ENCODE results near the gene PTRH1. TPM values are rescaled to one million over a fixed set of nuclear protein-coding genes. Genes with fewer than 3 reads are reported as not detected.

PTRH1 gene
- total RNA-seq, 1 experiment from 2014 or later: 16.9 TPM

DNA sequence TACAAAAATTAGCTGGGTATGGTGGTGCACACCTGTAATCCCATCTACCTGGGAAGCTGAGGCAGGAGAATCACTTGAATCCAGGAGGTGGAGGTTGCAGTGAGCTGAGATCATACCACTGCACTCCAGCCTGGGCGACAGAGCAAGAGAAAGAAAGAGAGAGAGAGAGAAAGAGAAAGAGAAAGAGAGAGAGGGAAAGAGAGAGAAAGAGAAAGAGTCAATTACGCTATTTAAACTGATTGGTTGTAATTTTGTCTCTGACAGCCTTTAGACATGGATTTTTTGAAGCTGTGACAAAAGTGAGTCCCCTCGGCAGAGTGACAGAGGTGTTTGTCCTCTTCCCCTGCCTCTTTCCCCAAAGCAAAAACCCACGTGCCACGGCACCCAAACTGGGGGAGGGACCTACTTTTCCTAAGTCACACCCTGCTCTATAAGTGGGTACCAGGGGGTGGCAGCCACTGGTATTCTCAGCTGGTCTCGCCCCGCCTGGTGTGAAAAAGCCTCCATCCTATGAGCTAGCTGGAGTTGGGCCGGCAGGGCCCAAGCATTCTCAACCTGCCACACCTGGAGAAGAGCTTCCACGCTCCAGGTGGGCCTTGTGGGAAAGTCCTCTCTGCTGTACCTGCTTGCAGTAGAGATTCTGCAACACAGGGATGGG, 12.0 kb downstream of the PTRH1 start:
- POLR2A ChIA-PET: interaction anchor here (1.0 kb wide), 1 partner anchor 124 kb away, joined by 3 read pairs; no protein-coding TSS in a partner anchor
- Mint-ChIP-seq H3K27ac (no peak overlapping the region), H3K4me1 (peaks cover 13% of the 10 kb centered on the region), H3K36me3 (no peaks in the 10 kb centered on the region), H3K9me3 (peaks cover under 1% of the 10 kb centered on the region), H3K27me3 (ENCODE audit: low read depth) (peaks cover 4% of the 10 kb centered on the region; the same call in 1 of the 2 replicates), H3K4me3 (no peak overlapping the region)
- CTCF ChIA-PET: interaction anchor here (0.6 to 5.8 kb wide), 8 partner anchors 11 to 218 kb away, joined by 3 to 56 read pairs (median 4); partner anchors contain the start of gene TOR2A
- ATAC-seq (no peak), DNase-seq (ENCODE audit: low spot score) (no peak)
- TF ChIP-seq, protein P1, sequence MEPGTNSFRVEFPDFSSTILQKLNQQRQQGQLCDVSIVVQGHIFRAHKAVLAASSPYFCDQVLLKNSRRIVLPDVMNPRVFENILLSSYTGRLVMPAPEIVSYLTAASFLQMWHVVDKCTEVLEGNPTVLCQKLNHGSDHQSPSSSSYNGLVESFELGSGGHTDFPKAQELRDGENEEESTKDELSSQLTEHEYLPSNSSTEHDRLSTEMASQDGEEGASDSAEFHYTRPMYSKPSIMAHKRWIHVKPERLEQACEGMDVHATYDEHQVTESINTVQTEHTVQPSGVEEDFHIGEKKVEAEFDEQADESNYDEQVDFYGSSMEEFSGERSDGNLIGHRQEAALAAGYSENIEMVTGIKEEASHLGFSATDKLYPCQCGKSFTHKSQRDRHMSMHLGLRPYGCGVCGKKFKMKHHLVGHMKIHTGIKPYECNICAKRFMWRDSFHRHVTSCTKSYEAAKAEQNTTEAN (CRISPR knock-in tag; IDR thresholded peaks at IDR 0.05): no peak
- TF ChIP-seq AFF4 (CRISPR knock-in tag; IDR thresholded peaks at IDR 0.05; ENCODE audit: borderline replicate concordance) (no peak), FOXK1 (CRISPR knock-in tag; IDR thresholded peaks at IDR 0.05) (no peak), NFE2L1 (CRISPR knock-in tag; IDR thresholded peaks at IDR 0.05) (no peak), OVOL2 (CRISPR knock-in tag; IDR thresholded peaks at IDR 0.05; ENCODE audit: borderline replicate concordance) (no peak), E2F4 (CRISPR knock-in tag; IDR thresholded peaks at IDR 0.05; ENCODE audit: borderline replicate concordance, low read depth) (no peak), CDX4 (CRISPR knock-in tag; IDR thresholded peaks at IDR 0.05; ENCODE audit: borderline replicate concordance) (no peak), SP1 (CRISPR knock-in tag; conservative IDR thresholded peaks at IDR 0.05) (no peak), GABPB1 (CRISPR knock-in tag; IDR thresholded peaks at IDR 0.05) (no peak), SMAD4 (CRISPR knock-in tag; IDR thresholded peaks at IDR 0.05) (no peak), ZNF281 (CRISPR knock-in tag; IDR thresholded peaks at IDR 0.05) (no peak), CTCF (IDR thresholded peaks at IDR 0.05) (no peak)
- TF ChIP-seq, protein P2, sequence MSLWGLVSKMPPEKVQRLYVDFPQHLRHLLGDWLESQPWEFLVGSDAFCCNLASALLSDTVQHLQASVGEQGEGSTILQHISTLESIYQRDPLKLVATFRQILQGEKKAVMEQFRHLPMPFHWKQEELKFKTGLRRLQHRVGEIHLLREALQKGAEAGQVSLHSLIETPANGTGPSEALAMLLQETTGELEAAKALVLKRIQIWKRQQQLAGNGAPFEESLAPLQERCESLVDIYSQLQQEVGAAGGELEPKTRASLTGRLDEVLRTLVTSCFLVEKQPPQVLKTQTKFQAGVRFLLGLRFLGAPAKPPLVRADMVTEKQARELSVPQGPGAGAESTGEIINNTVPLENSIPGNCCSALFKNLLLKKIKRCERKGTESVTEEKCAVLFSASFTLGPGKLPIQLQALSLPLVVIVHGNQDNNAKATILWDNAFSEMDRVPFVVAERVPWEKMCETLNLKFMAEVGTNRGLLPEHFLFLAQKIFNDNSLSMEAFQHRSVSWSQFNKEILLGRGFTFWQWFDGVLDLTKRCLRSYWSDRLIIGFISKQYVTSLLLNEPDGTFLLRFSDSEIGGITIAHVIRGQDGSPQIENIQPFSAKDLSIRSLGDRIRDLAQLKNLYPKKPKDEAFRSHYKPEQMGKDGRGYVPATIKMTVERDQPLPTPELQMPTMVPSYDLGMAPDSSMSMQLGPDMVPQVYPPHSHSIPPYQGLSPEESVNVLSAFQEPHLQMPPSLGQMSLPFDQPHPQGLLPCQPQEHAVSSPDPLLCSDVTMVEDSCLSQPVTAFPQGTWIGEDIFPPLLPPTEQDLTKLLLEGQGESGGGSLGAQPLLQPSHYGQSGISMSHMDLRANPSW (CRISPR knock-in tag; conservative IDR thresholded peaks at IDR 0.05; ENCODE audit: low read depth): no peak
- TF ChIP-seq, protein P3, sequence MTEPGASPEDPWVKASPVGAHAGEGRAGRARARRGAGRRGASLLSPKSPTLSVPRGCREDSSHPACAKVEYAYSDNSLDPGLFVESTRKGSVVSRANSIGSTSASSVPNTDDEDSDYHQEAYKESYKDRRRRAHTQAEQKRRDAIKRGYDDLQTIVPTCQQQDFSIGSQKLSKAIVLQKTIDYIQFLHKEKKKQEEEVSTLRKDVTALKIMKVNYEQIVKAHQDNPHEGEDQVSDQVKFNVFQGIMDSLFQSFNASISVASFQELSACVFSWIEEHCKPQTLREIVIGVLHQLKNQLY (CRISPR knock-in tag; IDR thresholded peaks at IDR 0.05): no peak
- TF ChIP-seq, protein P4, sequence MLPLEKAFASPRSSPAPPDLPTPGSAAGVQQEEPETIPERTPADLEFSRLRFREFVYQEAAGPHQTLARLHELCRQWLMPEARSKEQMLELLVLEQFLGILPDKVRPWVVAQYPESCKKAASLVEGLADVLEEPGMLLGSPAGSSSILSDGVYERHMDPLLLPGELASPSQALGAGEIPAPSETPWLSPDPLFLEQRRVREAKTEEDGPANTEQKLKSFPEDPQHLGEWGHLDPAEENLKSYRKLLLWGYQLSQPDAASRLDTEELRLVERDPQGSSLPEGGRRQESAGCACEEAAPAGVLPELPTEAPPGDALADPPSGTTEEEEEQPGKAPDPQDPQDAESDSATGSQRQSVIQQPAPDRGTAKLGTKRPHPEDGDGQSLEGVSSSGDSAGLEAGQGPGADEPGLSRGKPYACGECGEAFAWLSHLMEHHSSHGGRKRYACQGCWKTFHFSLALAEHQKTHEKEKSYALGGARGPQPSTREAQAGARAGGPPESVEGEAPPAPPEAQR (CRISPR knock-in tag; IDR thresholded peaks at IDR 0.05): no peak
- TF ChIP-seq, protein P5, sequence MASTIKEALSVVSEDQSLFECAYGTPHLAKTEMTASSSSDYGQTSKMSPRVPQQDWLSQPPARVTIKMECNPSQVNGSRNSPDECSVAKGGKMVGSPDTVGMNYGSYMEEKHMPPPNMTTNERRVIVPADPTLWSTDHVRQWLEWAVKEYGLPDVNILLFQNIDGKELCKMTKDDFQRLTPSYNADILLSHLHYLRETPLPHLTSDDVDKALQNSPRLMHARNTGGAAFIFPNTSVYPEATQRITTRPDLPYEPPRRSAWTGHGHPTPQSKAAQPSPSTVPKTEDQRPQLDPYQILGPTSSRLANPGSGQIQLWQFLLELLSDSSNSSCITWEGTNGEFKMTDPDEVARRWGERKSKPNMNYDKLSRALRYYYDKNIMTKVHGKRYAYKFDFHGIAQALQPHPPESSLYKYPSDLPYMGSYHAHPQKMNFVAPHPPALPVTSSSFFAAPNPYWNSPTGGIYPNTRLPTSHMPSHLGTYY (CRISPR knock-in tag; IDR thresholded peaks at IDR 0.05): no peak

All from WTC11 (cell line).